H9 (cell line): Measurements from ENCODE around the gene PTK7. TPM values are rescaled to one million over a fixed set of nuclear protein-coding genes. Genes with fewer than 3 reads are reported as not detected.
A peak's percentile ranks its signal among the peaks of the same experiment; 100 is the strongest.

Experiments
- DNase-seq: peaks from one replicate; pipeline ENCODE4 v3.0.0-alpha.2; 2017
- H2AFZ ChIP-seq: one replicate; pipeline ENCODE4 v1.6.1; 2013; ENCODE audit warnings: mild to moderate bottlenecking, low read length, control low read depth, moderate library complexity
- H2AK5ac ChIP-seq: 2 replicates; pipeline ENCODE4 v1.6.1; 2013; ENCODE audit warnings: low read length, control low read depth, mixed read lengths; ENCODE audit not compliant: insufficient read length
- H2BK120ac ChIP-seq: one replicate; pipeline ENCODE4 v1.6.1; 2013; ENCODE audit warnings: low read depth, mild to moderate bottlenecking, low read length, control low read depth, inconsistent platforms; ENCODE audit not compliant: poor library complexity, severe bottlenecking
- H2BK12ac ChIP-seq: 2 replicates; pipeline ENCODE4 v1.6.1; 2013; ENCODE audit warnings: low read length, control low read depth, mixed read lengths, low read depth; ENCODE audit not compliant: insufficient read length
- H2BK15ac ChIP-seq: 2 replicates; pipeline ENCODE4 v1.6.1; 2013; ENCODE audit warnings: low read depth, low read length, control low read depth
- H2BK20ac ChIP-seq: one replicate; pipeline ENCODE4 v1.6.1; 2013; ENCODE audit warnings: low read depth, mild to moderate bottlenecking, low read length, control low read depth, inconsistent platforms; ENCODE audit not compliant: poor library complexity, severe bottlenecking
- H2BK5ac ChIP-seq: 2 replicates; pipeline ENCODE4 v1.6.1; 2013; ENCODE audit warnings: low read length, control low read depth, mixed read lengths; ENCODE audit not compliant: insufficient read length
- H3K14ac ChIP-seq: 2 replicates; pipeline ENCODE4 v1.6.1; 2013; ENCODE audit warnings: low read length, control low read depth; ENCODE audit not compliant: insufficient read depth
- H3K18ac ChIP-seq: 2 replicates; pipeline ENCODE4 v1.6.1; 2013; ENCODE audit warnings: low read depth, mild to moderate bottlenecking, mixed read lengths, low read length, control low read depth; ENCODE audit not compliant: insufficient read length
- H3K23ac ChIP-seq: 2 replicates; pipeline ENCODE4 v1.6.1; 2013; ENCODE audit warnings: low read length, control low read depth, mixed read lengths, low read depth; ENCODE audit not compliant: insufficient read length
- H3K23me2 ChIP-seq: 2 replicates; pipeline ENCODE4 v1.6.1; 2013; ENCODE audit warnings: low read depth, mild to moderate bottlenecking, mixed read lengths, low read length, control low read depth; ENCODE audit not compliant: insufficient read length, poor library complexity, severe bottlenecking
- H3K27ac ChIP-seq: 2 replicates; pipeline ENCODE4 v1.5.1; 2013; ENCODE audit warnings: low read length, control low read depth, mixed read lengths, low read depth; ENCODE audit not compliant: insufficient read length
- H3K27me3 ChIP-seq: 2 replicates; pipeline ENCODE4 v1.6.1; 2013; ENCODE audit warnings: low read length, control low read depth, inconsistent platforms; ENCODE audit not compliant: insufficient read depth
- H3K4ac ChIP-seq: 2 replicates; pipeline ENCODE4 v1.6.1; 2013; ENCODE audit warnings: low read depth, mild to moderate bottlenecking, control low read depth, inconsistent platforms, low read length, moderate library complexity
- H3K4me1 ChIP-seq: 2 replicates; pipeline ENCODE4 v1.6.1; 2013; ENCODE audit warnings: low read length, control low read depth, inconsistent platforms; ENCODE audit not compliant: insufficient read depth
- H3K4me2 ChIP-seq: 2 replicates; pipeline ENCODE4 v1.6.1; 2013; ENCODE audit warnings: low read length, control low read depth, mixed read lengths; ENCODE audit not compliant: insufficient read length, insufficient read depth
- H3K56ac ChIP-seq: 2 replicates; pipeline ENCODE4 v1.6.1; 2013; ENCODE audit warnings: low read depth, mild to moderate bottlenecking, mixed read lengths, low read length, control low read depth; ENCODE audit not compliant: insufficient read length
- H3K79me1 ChIP-seq: 2 replicates; pipeline ENCODE4 v1.6.1; 2013; ENCODE audit warnings: low read depth, mild to moderate bottlenecking, moderate library complexity, low read length, control low read depth, inconsistent platforms; ENCODE audit not compliant: insufficient read depth, poor library complexity, severe bottlenecking
- H3K79me2 ChIP-seq: 2 replicates; pipeline ENCODE4 v1.6.1; 2013; ENCODE audit warnings: low read length, control low read depth, inconsistent platforms; ENCODE audit not compliant: insufficient read depth
- H3K9ac ChIP-seq: 2 replicates; pipeline ENCODE4 v1.6.1; 2013; ENCODE audit warnings: low read length, control low read depth, mixed read lengths; ENCODE audit not compliant: insufficient read length; ENCODE audit errors: extremely low read depth
- H3K9me3 ChIP-seq: one replicate; pipeline ENCODE4 v1.6.1; 2013; ENCODE audit warnings: low read depth, low read length, inconsistent platforms; ENCODE audit not compliant: control insufficient read depth
- H3T11ph ChIP-seq: one replicate; pipeline ENCODE4 v1.6.1; 2013; ENCODE audit warnings: mild to moderate bottlenecking, low read length, control low read depth, inconsistent platforms
- H4K20me1 ChIP-seq: one replicate; pipeline ENCODE4 v1.6.1; 2013; ENCODE audit not compliant: control insufficient read depth, insufficient read length, insufficient read depth
- H4K5ac ChIP-seq: 2 replicates; pipeline ENCODE4 v1.6.1; 2013; ENCODE audit warnings: low read depth, mild to moderate bottlenecking, mixed read lengths, low read length, control low read depth; ENCODE audit not compliant: insufficient read length
- H4K8ac ChIP-seq: replicated peaks from 2 replicates; pipeline ENCODE4 v1.6.1; 2013; ENCODE audit warnings: low read length, control low read depth, mixed read lengths, low read depth; ENCODE audit not compliant: insufficient read length
- H4K91ac ChIP-seq: 2 replicates; pipeline ENCODE4 v1.6.1; 2013; ENCODE audit warnings: low read depth, mild to moderate bottlenecking, moderate library complexity, mixed read lengths, low read length, control low read depth; ENCODE audit not compliant: insufficient read length
- H3K27ac Mint-ChIP-seq, 3 experiments: 2 replicates in 2 of 3; 3 replicates in 1 of 3; pipeline ENCODE4 v1.8.0; 2020 to 2021; ENCODE audit warnings: mixed read lengths in 3 of 3, mild to moderate bottlenecking in 1 of 3, moderate library complexity in 1 of 3
- H3K27me3 Mint-ChIP-seq: 2 replicates; pipeline ENCODE4 v1.8.0; 2021; ENCODE audit warnings: low read depth, mild to moderate bottlenecking, moderate library complexity, mixed read lengths
- H3K36me3 Mint-ChIP-seq, 3 experiments: 2 replicates in 2 of 3; 3 replicates in 1 of 3; pipeline ENCODE4 v1.8.0; 2020 to 2021; ENCODE audit warnings: low read depth in 3 of 3, mixed read lengths in 3 of 3; ENCODE audit not compliant: insufficient read depth in 1 of 3
- H3K4me1 Mint-ChIP-seq, 2 experiments: 2 replicates each; pipeline ENCODE4 v1.8.0; 2020; ENCODE audit warnings: mixed read lengths in 2 of 2
- H3K4me3 Mint-ChIP-seq, 2 experiments: 2 replicates in 1 of 2; 3 replicates in 1 of 2; pipeline ENCODE4 v1.8.0; 2020 to 2021; ENCODE audit warnings: mild to moderate bottlenecking in 2 of 2, mixed read lengths in 2 of 2, moderate library complexity in 1 of 2
- H3K9me3 Mint-ChIP-seq, 2 experiments: 2 replicates in 1 of 2; 3 replicates in 1 of 2; pipeline ENCODE4 v1.8.0; 2020; ENCODE audit warnings: mild to moderate bottlenecking in 2 of 2, mixed read lengths in 2 of 2, moderate library complexity in 1 of 2
- WGBS: extraction: QIAGEN DNeasy Blood & Tissue Kit; methylation state at CpG from one replicate; pipeline ENCODE4 v1.1.7; 2013; ENCODE audit warnings: missing lambda C conversion rate, low lambda C conversion rate, mixed read lengths; ENCODE audit not compliant: insufficient read length; ENCODE audit errors: extremely low coverage; 5-methylcytosine and 5-hydroxymethylcytosine counted together
- total RNA-seq: library from RNA; stranded (reverse); gene quantifications from 2 replicates; pipeline ENCODE4 v1.2.1, GENCODE V29; 2021
- TF ChIP-seq, protein P1 (sequence below): fragments of 200-600 bp; sonication (generic); conservative IDR thresholded peaks from 3 replicates; pipeline ENCODE4 v1.8.0; 2021; ENCODE audit warnings: antibody characterized with exemption, mild to moderate bottlenecking

PTK7 gene
- total RNA-seq, 1 experiment from 2014 or later: 128 TPM

DNA sequence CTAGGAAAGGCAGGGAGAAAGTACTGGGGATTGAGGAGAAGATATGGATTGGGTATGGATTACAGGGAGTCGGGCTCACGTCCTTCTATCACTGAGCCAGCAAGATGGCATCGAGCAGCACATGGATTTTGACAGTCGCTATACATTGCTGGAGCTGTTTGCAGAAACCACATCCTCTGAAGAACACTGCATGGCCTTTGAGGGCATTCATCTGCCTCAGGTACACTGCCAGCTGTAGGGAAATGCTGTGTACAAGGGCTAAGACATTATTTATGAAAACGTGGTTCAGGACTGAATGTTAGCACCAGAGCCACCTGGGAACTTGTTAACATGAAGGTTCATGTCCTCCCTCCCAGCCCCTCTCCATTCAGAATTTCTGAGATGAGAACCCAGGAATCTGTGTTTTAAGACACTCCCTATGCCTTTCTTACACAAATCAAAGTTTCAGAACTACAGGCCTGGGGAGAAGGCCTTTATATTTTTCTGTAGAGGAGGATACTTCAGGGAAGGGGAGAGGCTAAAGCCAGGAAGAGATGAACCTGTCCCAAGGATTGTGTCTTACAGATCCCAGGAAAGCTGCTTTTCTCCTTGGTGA, 109.4 kb downstream of the PTK7 start:
- Histone ChIP-seq H3K27ac (no peak overlapping the region), H3K4me1 (no peaks in the 10 kb centered on the region), H4K5ac (no peak overlapping the region), H3K4ac (no peak overlapping the region), H3K14ac (no peak overlapping the region), H3K18ac (no peak overlapping the region), H2BK120ac (no peak overlapping the region), H2AFZ (no peak overlapping the region), H4K91ac (no peak overlapping the region), H4K8ac (no peak overlapping the region), H2BK15ac (no peak overlapping the region), H3K23ac (no peak overlapping the region), H3K79me2 (no peaks in the 10 kb centered on the region), H3K9ac (no peak overlapping the region), H3K9me3 (no peaks in the 10 kb centered on the region), H2AK5ac (no peak overlapping the region), H3K56ac (no peak overlapping the region), H3K79me1 (no peaks in the 10 kb centered on the region), H3T11ph (no peak overlapping the region), H3K27me3 (no peaks in the 10 kb centered on the region), H2BK20ac (no peak overlapping the region), H2BK5ac (no peak overlapping the region), H4K20me1 (no peaks in the 10 kb centered on the region), H3K4me2 (no peak overlapping the region), H3K23me2 (peaks cover 6% of the 10 kb centered on the region), H2BK12ac (no peak overlapping the region)
- H3K4me3 Mint-ChIP-seq: no peak overlapping the region; a peak in 1 of 5 replicates
- H3K9me3 Mint-ChIP-seq: no peaks in the 10 kb centered on the region
- TF ChIP-seq, protein P1, sequence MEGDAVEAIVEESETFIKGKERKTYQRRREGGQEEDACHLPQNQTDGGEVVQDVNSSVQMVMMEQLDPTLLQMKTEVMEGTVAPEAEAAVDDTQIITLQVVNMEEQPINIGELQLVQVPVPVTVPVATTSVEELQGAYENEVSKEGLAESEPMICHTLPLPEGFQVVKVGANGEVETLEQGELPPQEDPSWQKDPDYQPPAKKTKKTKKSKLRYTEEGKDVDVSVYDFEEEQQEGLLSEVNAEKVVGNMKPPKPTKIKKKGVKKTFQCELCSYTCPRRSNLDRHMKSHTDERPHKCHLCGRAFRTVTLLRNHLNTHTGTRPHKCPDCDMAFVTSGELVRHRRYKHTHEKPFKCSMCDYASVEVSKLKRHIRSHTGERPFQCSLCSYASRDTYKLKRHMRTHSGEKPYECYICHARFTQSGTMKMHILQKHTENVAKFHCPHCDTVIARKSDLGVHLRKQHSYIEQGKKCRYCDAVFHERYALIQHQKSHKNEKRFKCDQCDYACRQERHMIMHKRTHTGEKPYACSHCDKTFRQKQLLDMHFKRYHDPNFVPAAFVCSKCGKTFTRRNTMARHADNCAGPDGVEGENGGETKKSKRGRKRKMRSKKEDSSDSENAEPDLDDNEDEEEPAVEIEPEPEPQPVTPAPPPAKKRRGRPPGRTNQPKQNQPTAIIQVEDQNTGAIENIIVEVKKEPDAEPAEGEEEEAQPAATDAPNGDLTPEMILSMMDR: no peak
- peaks cover 4 to 24% (median 22%) of the 10 kb centered on the region in 3 experiments; a peak in 5 of 7 replicates for H3K36me3 Mint-ChIP-seq
- peaks cover 21% of the 10 kb centered on the region in 2 experiments for H3K4me1 Mint-ChIP-seq
- no CpG with 5 or more reads among the region's 5 CpGs for WGBS
- H3K27ac Mint-ChIP-seq: peak overlapping the region in 1 of 3 experiments; percentile 1; a peak in 1 of 7 replicates
- no peak for DNase-seq
- H3K27me3 Mint-ChIP-seq: no peaks in the 10 kb centered on the region
